ENCODE results near the gene IQCN. TPM values are rescaled to one million over a fixed set of nuclear protein-coding genes. Genes with fewer than 3 reads are reported as not detected.

The IQCN gene
- total RNA-seq, 1 donor = 7.7 TPM

- H3K27me3 ChIP-seq (ENCODE audit: insufficient read depth, low read length) = no peaks in the 10 kb centered on the region
- H3K9me3 ChIP-seq (ENCODE audit: low read depth, low read length) = no peaks in the 10 kb centered on the region
- no peak overlapping the region for H3K4me3 ChIP-seq (ENCODE audit: low read length)
- H3K4me1 ChIP-seq (ENCODE audit: insufficient read depth, low read length) = peaks cover 23% of the 10 kb centered on the region
These were observed 36.1 kb upstream of the IQCN start for GRCh38 chr19:18310118-18310909.

DNA sequence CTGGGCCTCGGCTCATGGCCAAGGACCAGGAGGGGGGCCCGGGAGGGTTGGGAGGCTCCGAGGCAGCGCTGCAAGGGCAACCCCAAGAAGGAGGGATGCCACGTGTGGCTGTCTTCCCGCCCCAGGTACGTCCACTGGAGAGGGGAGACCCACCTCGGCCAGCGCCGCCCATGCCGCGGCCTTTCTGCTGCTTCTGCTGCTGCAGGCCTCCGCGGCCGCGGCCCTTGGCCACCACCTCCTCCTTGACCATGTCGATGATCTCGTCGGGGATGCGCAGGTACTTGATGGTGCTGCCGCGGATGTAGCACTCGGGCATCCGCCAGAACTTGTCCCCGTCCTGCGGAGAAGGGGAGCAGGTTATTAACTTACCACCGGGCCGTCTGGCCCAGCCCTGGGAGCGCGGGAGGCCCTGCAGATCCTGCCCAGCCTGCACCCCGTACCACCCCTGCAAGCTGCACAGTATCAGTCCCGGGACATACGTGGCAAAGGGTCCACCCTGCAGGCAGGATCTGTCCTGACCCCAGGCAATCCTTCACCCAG, 35.3 kb upstream of the IQCN start:
- no peak overlapping the region for H3K4me3 ChIP-seq (ENCODE audit: low read length)
- H3K9me3 ChIP-seq (ENCODE audit: low read depth, low read length) = no peaks in the 10 kb centered on the region
- H3K4me1 ChIP-seq (ENCODE audit: insufficient read depth, low read length) = peaks cover 28% of the 10 kb centered on the region
- no peaks in the 10 kb centered on the region for H3K27me3 ChIP-seq (ENCODE audit: insufficient read depth, low read length)

- Histone ChIP-seq H3K4me3 (ENCODE audit: low read length) (no peak overlapping the region), H3K9me3 (ENCODE audit: low read depth, low read length) (no peaks in the 10 kb centered on the region), H3K27me3 (ENCODE audit: insufficient read depth, low read length) (no peaks in the 10 kb centered on the region), H3K4me1 (ENCODE audit: insufficient read depth, low read length) (peaks cover 34% of the 10 kb centered on the region)
These were observed 34.7 kb upstream of the IQCN start for GRCh38 chr19:18308948-18309325.

GRCh38 chr19:18308051-18308947, 34.0 kb upstream of the IQCN start:
- peaks cover 41% of the 10 kb centered on the region for H3K4me1 ChIP-seq (ENCODE audit: insufficient read depth, low read length)
- H3K4me3 ChIP-seq (ENCODE audit: low read length) = no peak overlapping the region

GRCh38 chr19:18307271-18307681, 33.0 kb upstream of the IQCN start:
- Histone ChIP-seq H3K9me3 (ENCODE audit: low read depth, low read length) (no peaks in the 10 kb centered on the region), H3K4me3 (ENCODE audit: low read length) (no peak overlapping the region), H3K4me1 (ENCODE audit: insufficient read depth, low read length) (peaks cover 51% of the 10 kb centered on the region), H3K27me3 (ENCODE audit: insufficient read depth, low read length) (no peaks in the 10 kb centered on the region)

More at GRCh38 chr19:18308051-18308947, 34.0 kb upstream of the IQCN start:
- Histone ChIP-seq H3K9me3 (ENCODE audit: low read depth, low read length) (no peaks in the 10 kb centered on the region), H3K27me3 (ENCODE audit: insufficient read depth, low read length) (no peaks in the 10 kb centered on the region)

DNA sequence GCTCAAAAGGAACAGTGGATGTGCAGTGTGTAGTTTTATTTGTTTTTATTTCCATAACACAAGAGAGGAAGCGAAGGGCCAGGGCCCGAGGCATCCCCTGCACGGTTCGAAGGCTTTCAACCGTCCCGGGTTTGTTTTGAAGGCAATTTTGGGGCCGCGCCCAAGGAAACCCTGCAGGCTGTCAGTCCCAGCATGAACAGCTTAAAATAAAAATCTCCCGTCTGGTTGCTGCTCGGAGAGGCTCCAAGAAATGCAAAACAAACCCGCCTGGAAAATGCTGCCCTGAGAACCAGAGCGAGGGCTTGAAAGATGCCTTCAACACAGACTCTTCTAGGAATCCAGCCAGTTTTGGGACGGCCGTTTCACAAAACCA, 32.6 kb upstream of the IQCN start:
- no peak overlapping the region for H3K4me3 ChIP-seq (ENCODE audit: low read length)
- peaks cover 55% of the 10 kb centered on the region for H3K4me1 ChIP-seq (ENCODE audit: insufficient read depth, low read length)
- no peaks in the 10 kb centered on the region for H3K9me3 ChIP-seq (ENCODE audit: low read depth, low read length)
- no peaks in the 10 kb centered on the region for H3K27me3 ChIP-seq (ENCODE audit: insufficient read depth, low read length)

DNA sequence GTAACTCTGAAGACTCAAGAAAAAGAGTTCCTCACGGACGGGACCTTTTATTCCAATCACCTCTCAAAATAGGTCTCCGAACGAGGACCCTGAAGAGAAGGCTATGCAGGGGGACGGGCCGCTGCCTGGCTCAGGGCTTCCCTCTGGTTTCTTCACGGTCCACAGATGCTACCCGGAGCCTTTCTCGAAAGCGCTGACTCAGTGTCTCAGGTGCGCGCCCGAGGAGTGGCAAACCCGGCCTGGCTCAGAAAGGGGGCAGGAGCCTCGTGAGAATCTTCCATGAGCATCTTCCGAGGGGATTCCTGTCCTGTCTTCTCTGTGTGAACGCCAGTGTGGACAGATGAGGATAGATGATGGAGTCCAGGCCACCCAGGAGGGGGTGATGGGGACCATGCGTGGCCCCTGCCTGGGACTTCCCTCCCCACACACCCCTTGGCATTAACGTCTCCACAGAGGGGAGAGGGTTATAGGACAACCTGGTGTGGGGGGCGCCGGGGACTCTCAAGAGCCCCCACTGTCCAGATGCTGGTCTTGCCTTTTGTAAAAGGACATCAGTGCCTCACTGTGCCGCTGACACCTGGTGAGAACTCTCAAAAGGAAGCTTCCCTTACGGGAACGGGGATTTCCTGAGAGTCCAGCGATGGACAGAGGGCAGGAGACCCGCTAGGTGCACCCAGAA, 32.1 kb upstream of the IQCN start:
- Histone ChIP-seq H3K4me3 (ENCODE audit: low read length) (no peak overlapping the region), H3K4me1 (ENCODE audit: insufficient read depth, low read length) (peaks cover 59% of the 10 kb centered on the region), H3K9me3 (ENCODE audit: low read depth, low read length) (no peaks in the 10 kb centered on the region), H3K27me3 (ENCODE audit: insufficient read depth, low read length) (no peaks in the 10 kb centered on the region)

- peaks cover 70% of the 10 kb centered on the region for H3K4me1 ChIP-seq (ENCODE audit: insufficient read depth, low read length)
- H3K9me3 ChIP-seq (ENCODE audit: low read depth, low read length) = no peaks in the 10 kb centered on the region
- H3K27me3 ChIP-seq (ENCODE audit: insufficient read depth, low read length) = no peaks in the 10 kb centered on the region
- peak overlapping the region; percentile 47 for H3K4me3 ChIP-seq (ENCODE audit: low read length)
These were observed 30.4 kb upstream of the IQCN start for GRCh38 chr19:18304458-18305310.

- no peaks in the 10 kb centered on the region for H3K27me3 ChIP-seq (ENCODE audit: insufficient read depth, low read length)
- peaks cover 70% of the 10 kb centered on the region for H3K4me1 ChIP-seq (ENCODE audit: insufficient read depth, low read length)
- no peaks in the 10 kb centered on the region for H3K9me3 ChIP-seq (ENCODE audit: low read depth, low read length)
- peak overlapping the region; percentile 47 for H3K4me3 ChIP-seq (ENCODE audit: low read length)
These were observed 29.9 kb upstream of the IQCN start for GRCh38 chr19:18304208-18304457.

GRCh38 chr19:18301718-18302111, 27.5 kb upstream of the IQCN start:
- Histone ChIP-seq H3K4me1 (ENCODE audit: insufficient read depth, low read length) (peaks cover 61% of the 10 kb centered on the region), H3K9me3 (ENCODE audit: low read depth, low read length) (no peaks in the 10 kb centered on the region), H3K27me3 (ENCODE audit: insufficient read depth, low read length) (no peaks in the 10 kb centered on the region), H3K4me3 (ENCODE audit: low read length) (no peak overlapping the region)

GRCh38 chr19:18300930-18301717, 26.9 kb upstream of the IQCN start:
- H3K4me3 ChIP-seq (ENCODE audit: low read length) = no peak overlapping the region
- H3K4me1 ChIP-seq (ENCODE audit: insufficient read depth, low read length) = peaks cover 55% of the 10 kb centered on the region
- H3K27me3 ChIP-seq (ENCODE audit: insufficient read depth, low read length) = no peaks in the 10 kb centered on the region
- H3K9me3 ChIP-seq (ENCODE audit: low read depth, low read length) = no peaks in the 10 kb centered on the region

GRCh38 chr19:18299654-18300053, 25.4 kb upstream of the IQCN start:
- H3K4me3 ChIP-seq (ENCODE audit: low read length) = no peak overlapping the region
- peaks cover 46% of the 10 kb centered on the region for H3K4me1 ChIP-seq (ENCODE audit: insufficient read depth, low read length)
- no peaks in the 10 kb centered on the region for H3K27me3 ChIP-seq (ENCODE audit: insufficient read depth, low read length)
- no peaks in the 10 kb centered on the region for H3K9me3 ChIP-seq (ENCODE audit: low read depth, low read length)

GRCh38 chr19:18298601-18299000, 24.3 kb upstream of the IQCN start:
- H3K9me3 ChIP-seq (ENCODE audit: low read depth, low read length) = no peaks in the 10 kb centered on the region
- no peak overlapping the region for H3K4me3 ChIP-seq (ENCODE audit: low read length)
- H3K27me3 ChIP-seq (ENCODE audit: insufficient read depth, low read length) = no peaks in the 10 kb centered on the region
- H3K4me1 ChIP-seq (ENCODE audit: insufficient read depth, low read length) = peaks cover 46% of the 10 kb centered on the region

DNA sequence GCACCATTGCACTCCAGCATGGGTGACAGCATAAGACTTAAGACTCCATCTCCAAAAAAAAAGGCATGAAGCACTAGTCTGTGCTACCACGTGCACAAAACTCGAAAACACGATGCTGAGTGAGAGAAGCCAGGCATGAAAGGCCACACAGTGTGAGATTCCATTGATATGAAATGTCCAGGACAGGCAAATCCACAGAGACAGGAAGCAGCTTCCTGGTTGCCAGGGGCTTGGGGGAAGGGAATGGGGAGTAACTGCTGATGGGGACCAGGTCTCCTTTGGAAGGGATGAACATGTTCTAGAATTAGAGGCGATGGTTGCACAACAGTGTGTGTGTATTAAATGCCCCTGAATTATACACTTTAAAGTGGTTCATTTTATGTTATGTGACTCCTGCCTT, 23.1 kb upstream of the IQCN start:
- Histone ChIP-seq H3K4me1 (ENCODE audit: insufficient read depth, low read length) (peaks cover 45% of the 10 kb centered on the region), H3K4me3 (ENCODE audit: low read length) (no peak overlapping the region), H3K9me3 (ENCODE audit: low read depth, low read length) (no peaks in the 10 kb centered on the region), H3K27me3 (ENCODE audit: insufficient read depth, low read length) (no peaks in the 10 kb centered on the region)

Data from mononuclear cell (primary cell).